Neural cell (in vitro differentiated cells): Measurements from ENCODE around the gene THBD.

Experiments
- CTCF ChIP-seq: fragments of 450-650 bp; IDR thresholded peaks from 2 replicates; pipeline ENCODE4 v1.5.1; 2014; ENCODE audit warnings: antibody characterized with exemption, mild to moderate bottlenecking, moderate library complexity; ENCODE audit not compliant: poor library complexity, severe bottlenecking
- EP300 ChIP-seq: fragments of 450-650 bp; conservative IDR thresholded peaks from 2 replicates; pipeline ENCODE4 v1.6.1; 2014; ENCODE audit warnings: antibody characterized with exemption, mild to moderate bottlenecking, moderate library complexity; ENCODE audit not compliant: poor library complexity, severe bottlenecking
- MXI1 ChIP-seq: fragments of 450-650 bp; conservative IDR thresholded peaks from 2 replicates; pipeline ENCODE4 v1.6.1; 2014; ENCODE audit warnings: antibody characterized with exemption, mild to moderate bottlenecking; ENCODE audit not compliant: poor library complexity, severe bottlenecking
- POLR2AphosphoS5 ChIP-seq: IDR thresholded peaks from 2 replicates; pipeline ENCODE4 v1.6.1; 2012
- RAD21 ChIP-seq: fragments of 450-650 bp; conservative IDR thresholded peaks from 2 replicates; pipeline ENCODE4 v1.6.1; 2014; ENCODE audit warnings: antibody characterized with exemption, mild to moderate bottlenecking, moderate library complexity

- TF ChIP-seq CTCF, result no peak
- TF ChIP-seq EP300, result no peak
- TF ChIP-seq POLR2AphosphoS5, result no peak
- no peak for TF ChIP-seq RAD21
- TF ChIP-seq MXI1, result no peak
These were observed 27.8 kb upstream of the THBD start for GRCh38 chr20:23077277-23077676.
